HEK293 (cell line): ENCODE results near the gene LILRA5.
"Not testable (repeated sequence)": the region's sequence is repeated elsewhere in the genome, so short reads cannot be mapped to it uniquely, and the experiment has no call there.

Experiments
- CTCF ChIA-PET: fragments of 350-600 bp; formaldehyde crosslinking; extraction: SDS; loops from one replicate; lab custom pipeline; 2021; ENCODE audit warnings: antibody characterized with exemption; lab: Yijun Ruan, JAX
- POLR2A ChIA-PET: fragments of 300-600 bp; formaldehyde crosslinking; extraction: SDS; loops from one replicate; lab custom pipeline; 2020; ENCODE audit warnings: antibody characterized with exemption, inconsistent platforms; lab: Yijun Ruan, JAX
- H3K27ac ChIP-seq: fragments of 200-500 bp; sonication (Bioruptor generic); 2 replicates; pipeline ENCODE4 v1.5.1; 2014; ENCODE audit warnings: low read depth, low read length, control low read depth, inconsistent platforms; ENCODE audit errors: extremely low read depth
- H3K36me3 ChIP-seq, 2 experiments: fragments of 200-500 bp in 1 of 2; sonication (Bioruptor generic) in 1 of 2; 1 replicate in 1 of 2; 2 replicates in 1 of 2; pipeline ENCODE4 v1.5.1; 2014 to 2017; ENCODE audit warnings: inconsistent platforms in 2 of 2, low read length in 2 of 2; ENCODE audit not compliant: control insufficient read depth in 2 of 2, insufficient read depth in 1 of 2
- H3K4me1 ChIP-seq: fragments of 200-500 bp; sonication (Bioruptor generic); 2 replicates; pipeline ENCODE4 v1.5.1; 2014; ENCODE audit warnings: mild to moderate bottlenecking, low read length, inconsistent platforms; ENCODE audit not compliant: control insufficient read depth, insufficient read depth
- H3K4me3 ChIP-seq: 2 replicates; pipeline ENCODE4 v1.5.1; 2011; ENCODE audit warnings: low read depth, mild to moderate bottlenecking, control low read depth, low read length, moderate library complexity
- H3K9me3 ChIP-seq: fragments of 200-500 bp; sonication (Bioruptor generic); 2 replicates; pipeline ENCODE4 v1.5.1; 2014; ENCODE audit warnings: low read depth, low read length, inconsistent platforms; ENCODE audit not compliant: control insufficient read depth, insufficient read depth
- KLF1 ChIP-seq: fragments of 450-650 bp; formaldehyde crosslinking; IDR thresholded peaks from 2 replicates; pipeline ENCODE4 v1.5.1; 2016; ENCODE audit warnings: missing biosample characterization, missing genetic modification characterization
- SP2 ChIP-seq: fragments of 450-650 bp; formaldehyde crosslinking; IDR thresholded peaks from 2 replicates; pipeline ENCODE4 v1.5.1; 2016; ENCODE audit warnings: missing biosample characterization, missing genetic modification characterization
- ZFP69B ChIP-seq: fragments of 450-650 bp; formaldehyde crosslinking; IDR thresholded peaks from 2 replicates; pipeline ENCODE4 v1.5.1; 2016; ENCODE audit warnings: missing biosample characterization, missing genetic modification characterization
- ZNF16 ChIP-seq: fragments of 450-650 bp; formaldehyde crosslinking; IDR thresholded peaks from 2 replicates; pipeline ENCODE4 v1.5.1; 2016; ENCODE audit warnings: low read depth, missing biosample characterization, missing genetic modification characterization
- ZNF558 ChIP-seq: fragments of 450-650 bp; formaldehyde crosslinking; IDR thresholded peaks from 2 replicates; pipeline ENCODE4 v1.5.1; 2016; ENCODE audit warnings: missing biosample characterization, missing genetic modification characterization
- ZNF777 ChIP-seq: fragments of 450-650 bp; formaldehyde crosslinking; IDR thresholded peaks from 2 replicates; pipeline ENCODE4 v1.5.1; 2017; ENCODE audit warnings: missing biosample characterization, missing genetic modification characterization, borderline replicate concordance
- TF ChIP-seq, protein P1 (sequence below): fragments of 450-650 bp; formaldehyde crosslinking; IDR thresholded peaks from 2 replicates; pipeline ENCODE4 v1.5.1; 2016; ENCODE audit warnings: missing biosample characterization, missing genetic modification characterization, borderline replicate concordance
- TF ChIP-seq, protein P2 (sequence below): fragments of 450-650 bp; formaldehyde crosslinking; IDR thresholded peaks from 2 replicates; pipeline ENCODE4 v1.5.1; 2016; ENCODE audit warnings: missing biosample characterization, missing genetic modification characterization

The LILRA5 gene

DNA sequence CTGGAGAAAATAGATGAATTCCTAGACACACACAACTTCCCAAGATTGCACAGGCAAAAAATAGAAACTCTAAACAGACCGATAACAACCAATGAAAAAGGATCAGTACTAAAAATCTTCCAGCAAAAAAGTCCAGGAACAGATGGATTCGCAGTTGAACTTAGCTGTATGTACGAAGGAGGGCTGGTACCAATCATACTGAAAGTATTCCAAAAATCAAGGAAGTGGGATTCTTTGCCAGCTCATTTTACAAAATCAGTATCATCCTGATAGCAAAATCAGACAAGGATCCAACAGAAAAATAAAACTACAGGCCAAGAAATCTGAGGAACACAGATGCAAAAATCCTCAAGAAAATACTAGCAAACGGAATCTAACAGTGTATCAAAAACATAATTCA is 25.5 kb downstream of the LILRA5 start (continued):
- TF ChIP-seq, protein P1, sequence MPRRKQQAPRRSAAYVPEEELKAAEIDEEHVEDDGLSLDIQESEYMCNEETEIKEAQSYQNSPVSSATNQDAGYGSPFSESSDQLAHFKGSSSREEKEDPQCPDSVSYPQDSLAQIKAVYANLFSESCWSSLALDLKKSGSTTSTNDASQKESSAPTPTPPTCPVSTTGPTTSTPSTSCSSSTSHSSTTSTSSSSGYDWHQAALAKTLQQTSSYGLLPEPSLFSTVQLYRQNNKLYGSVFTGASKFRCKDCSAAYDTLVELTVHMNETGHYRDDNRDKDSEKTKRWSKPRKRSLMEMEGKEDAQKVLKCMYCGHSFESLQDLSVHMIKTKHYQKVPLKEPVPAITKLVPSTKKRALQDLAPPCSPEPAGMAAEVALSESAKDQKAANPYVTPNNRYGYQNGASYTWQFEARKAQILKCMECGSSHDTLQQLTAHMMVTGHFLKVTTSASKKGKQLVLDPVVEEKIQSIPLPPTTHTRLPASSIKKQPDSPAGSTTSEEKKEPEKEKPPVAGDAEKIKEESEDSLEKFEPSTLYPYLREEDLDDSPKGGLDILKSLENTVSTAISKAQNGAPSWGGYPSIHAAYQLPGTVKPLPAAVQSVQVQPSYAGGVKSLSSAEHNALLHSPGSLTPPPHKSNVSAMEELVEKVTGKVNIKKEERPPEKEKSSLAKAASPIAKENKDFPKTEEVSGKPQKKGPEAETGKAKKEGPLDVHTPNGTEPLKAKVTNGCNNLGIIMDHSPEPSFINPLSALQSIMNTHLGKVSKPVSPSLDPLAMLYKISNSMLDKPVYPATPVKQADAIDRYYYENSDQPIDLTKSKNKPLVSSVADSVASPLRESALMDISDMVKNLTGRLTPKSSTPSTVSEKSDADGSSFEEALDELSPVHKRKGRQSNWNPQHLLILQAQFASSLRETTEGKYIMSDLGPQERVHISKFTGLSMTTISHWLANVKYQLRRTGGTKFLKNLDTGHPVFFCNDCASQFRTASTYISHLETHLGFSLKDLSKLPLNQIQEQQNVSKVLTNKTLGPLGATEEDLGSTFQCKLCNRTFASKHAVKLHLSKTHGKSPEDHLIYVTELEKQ (tag by site-specific recombination), result no peak
- TF ChIP-seq ZFP69B (tag by site-specific recombination) (no peak), ZNF16 (tag by site-specific recombination) (no peak), ZNF777 (tag by site-specific recombination) (no peak), SP2 (tag by site-specific recombination) (no peak)
- TF ChIP-seq, protein P2, sequence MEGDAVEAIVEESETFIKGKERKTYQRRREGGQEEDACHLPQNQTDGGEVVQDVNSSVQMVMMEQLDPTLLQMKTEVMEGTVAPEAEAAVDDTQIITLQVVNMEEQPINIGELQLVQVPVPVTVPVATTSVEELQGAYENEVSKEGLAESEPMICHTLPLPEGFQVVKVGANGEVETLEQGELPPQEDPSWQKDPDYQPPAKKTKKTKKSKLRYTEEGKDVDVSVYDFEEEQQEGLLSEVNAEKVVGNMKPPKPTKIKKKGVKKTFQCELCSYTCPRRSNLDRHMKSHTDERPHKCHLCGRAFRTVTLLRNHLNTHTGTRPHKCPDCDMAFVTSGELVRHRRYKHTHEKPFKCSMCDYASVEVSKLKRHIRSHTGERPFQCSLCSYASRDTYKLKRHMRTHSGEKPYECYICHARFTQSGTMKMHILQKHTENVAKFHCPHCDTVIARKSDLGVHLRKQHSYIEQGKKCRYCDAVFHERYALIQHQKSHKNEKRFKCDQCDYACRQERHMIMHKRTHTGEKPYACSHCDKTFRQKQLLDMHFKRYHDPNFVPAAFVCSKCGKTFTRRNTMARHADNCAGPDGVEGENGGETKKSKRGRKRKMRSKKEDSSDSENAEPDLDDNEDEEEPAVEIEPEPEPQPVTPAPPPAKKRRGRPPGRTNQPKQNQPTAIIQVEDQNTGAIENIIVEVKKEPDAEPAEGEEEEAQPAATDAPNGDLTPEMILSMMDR (tag by site-specific recombination), result no peak
- TF ChIP-seq, all 188 proteins: peak for 0

DNA sequence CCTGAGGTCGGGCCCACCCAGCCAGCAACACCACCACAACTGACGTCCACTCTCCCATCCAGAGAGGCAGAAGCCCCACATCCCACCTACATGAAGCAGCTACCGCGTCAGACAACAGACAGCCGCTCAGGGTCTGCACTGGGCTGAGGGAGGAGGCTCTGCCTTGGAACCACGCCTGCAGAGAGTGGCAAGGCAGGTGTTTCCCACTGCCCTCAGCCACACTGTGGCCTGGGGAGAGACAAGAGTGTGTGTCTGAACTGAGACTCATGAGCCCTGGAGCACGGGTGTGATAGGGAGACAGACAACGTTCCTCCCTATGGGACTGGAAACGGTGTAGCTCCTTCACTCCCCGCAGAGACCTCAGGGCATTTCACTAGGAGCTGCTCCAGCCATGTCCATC is 26.7 kb downstream of the LILRA5 start:
- H3K27ac ChIP-seq, H3K36me3 ChIP-seq, H3K9me3 ChIP-seq, POLR2A ChIA-PET, H3K4me1 ChIP-seq, H3K4me3 ChIP-seq: not testable (repeated sequence)
- CTCF ChIA-PET, result interaction anchor here (2.1 kb wide), 1 partner anchor 20 kb away, joined by 6 read pairs; no protein-coding TSS in a partner anchor

DNA sequence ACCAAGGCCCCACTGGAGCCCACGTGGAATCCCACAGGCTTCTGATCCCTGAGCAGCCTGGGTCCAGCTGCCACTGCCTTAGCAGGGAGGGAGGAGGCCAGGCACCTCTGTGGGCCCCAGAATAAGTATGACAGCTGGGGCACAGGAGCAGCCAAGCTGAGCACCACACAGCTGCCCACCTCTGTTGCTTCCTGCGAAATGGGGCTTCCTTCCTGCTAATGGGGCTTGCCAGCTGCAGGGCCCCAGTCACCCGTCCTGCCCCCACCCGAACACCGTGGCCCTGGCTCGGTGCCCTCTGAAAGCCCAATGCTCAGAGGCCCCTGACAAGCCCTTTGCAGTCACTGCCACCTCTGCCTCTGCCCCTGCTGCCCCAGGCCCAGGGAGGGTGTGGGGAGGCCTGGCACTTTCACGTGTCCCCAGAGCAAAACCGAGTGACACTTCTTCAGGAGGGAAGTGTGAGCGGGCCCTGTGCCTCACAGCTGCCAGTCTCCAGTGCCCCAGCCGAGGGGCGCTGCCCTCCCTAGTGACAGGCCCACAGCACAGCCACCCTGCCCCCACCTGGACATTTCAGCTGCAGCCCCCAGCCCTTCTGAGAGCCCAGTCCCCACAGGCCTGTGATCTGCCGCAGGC is 27.4 kb downstream of the LILRA5 start:
- H3K27ac ChIP-seq, CTCF ChIA-PET, H3K9me3 ChIP-seq, H3K4me3 ChIP-seq, POLR2A ChIA-PET, H3K36me3 ChIP-seq, H3K4me1 ChIP-seq: not testable (repeated sequence)

DNA sequence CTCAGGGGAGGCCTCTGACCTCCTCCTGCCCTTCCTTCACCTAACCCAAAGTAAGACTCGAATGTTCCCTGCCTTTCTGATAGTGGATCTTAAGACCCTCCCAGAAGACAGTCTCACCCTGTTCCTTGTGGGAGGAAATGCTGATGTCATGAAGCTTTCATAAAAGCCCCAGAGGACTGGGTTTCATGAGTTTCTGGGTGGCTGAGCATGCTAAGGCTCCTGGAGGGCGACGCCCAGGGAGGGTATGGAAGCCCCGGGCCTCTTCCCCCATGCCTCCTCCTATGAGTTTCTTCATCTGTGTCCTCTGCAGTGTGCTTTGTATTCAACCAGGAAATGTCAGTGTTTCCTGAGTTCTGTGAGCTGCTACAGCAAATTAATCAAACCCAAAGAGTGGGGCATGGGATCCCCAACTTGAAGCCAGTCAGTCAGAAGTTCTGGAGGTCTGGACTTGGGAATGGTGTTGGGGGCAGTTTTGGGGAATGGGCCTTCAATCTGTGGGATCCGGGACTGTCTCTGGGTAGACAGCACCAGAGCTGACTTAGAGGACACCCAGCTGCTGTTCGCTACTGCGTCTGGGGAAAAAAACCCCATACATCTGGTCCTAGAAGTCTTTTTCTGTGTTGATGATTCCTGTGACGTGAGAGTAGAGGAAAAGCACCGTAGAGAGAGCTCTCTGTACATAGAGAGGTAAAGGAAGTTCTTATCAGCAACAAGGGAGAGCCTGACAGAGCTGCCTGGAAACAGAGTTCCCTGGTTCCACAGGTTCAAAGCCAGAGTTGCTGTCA is 30.1 kb downstream of the LILRA5 start:
- no peaks in the 10 kb centered on the region for H3K9me3 ChIP-seq
- H3K27ac ChIP-seq, result no peak overlapping the region
- ChIA-PET CTCF (interaction anchor here (0.5 to 1.6 kb wide), 2 partner anchors 17 to 404 kb away, joined by 4 to 8 read pairs; no protein-coding TSS in a partner anchor), POLR2A (no interaction called here)
- H3K4me3 ChIP-seq, result no peak overlapping the region
- no peaks in the 10 kb centered on the region for H3K4me1 ChIP-seq
- H3K36me3 ChIP-seq, result no peaks in the 10 kb centered on the region
- TF ChIP-seq KLF1 (tag by site-specific recombination), result 0 out of 2 replicates have a peak, but pooled peaks have one; percentile 26
- TF ChIP-seq ZNF558 (tag by site-specific recombination), result no peak

DNA sequence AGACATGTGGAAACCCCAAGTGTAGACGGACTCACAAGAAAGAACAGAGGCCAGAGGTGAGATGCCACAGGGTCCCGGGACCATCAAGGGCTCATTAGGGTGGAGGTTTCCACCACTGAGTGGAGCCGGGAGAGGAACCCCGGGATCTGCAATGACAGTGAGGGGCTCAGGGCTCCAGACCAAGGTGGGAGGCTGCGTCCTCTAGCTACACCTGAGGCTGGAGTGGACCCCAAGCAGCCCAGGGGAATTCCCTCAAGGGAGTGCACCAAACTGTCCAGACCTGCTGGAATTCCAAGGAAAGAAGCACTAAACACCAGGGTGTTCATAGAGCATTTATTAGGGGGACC is 31.3 kb downstream of the LILRA5 start:
- POLR2A ChIA-PET, H3K4me3 ChIP-seq, H3K27ac ChIP-seq, CTCF ChIA-PET, H3K9me3 ChIP-seq, H3K36me3 ChIP-seq, H3K4me1 ChIP-seq: not testable (repeated sequence)
